Measurements from ENCODE around the gene RICTOR. TPM values are rescaled to one million over a fixed set of nuclear protein-coding genes. Genes with fewer than 3 reads are reported as not detected.

RICTOR gene
- total RNA-seq, 2 donors from 2014 or later = 21.5 to 36.8 TPM

DNA sequence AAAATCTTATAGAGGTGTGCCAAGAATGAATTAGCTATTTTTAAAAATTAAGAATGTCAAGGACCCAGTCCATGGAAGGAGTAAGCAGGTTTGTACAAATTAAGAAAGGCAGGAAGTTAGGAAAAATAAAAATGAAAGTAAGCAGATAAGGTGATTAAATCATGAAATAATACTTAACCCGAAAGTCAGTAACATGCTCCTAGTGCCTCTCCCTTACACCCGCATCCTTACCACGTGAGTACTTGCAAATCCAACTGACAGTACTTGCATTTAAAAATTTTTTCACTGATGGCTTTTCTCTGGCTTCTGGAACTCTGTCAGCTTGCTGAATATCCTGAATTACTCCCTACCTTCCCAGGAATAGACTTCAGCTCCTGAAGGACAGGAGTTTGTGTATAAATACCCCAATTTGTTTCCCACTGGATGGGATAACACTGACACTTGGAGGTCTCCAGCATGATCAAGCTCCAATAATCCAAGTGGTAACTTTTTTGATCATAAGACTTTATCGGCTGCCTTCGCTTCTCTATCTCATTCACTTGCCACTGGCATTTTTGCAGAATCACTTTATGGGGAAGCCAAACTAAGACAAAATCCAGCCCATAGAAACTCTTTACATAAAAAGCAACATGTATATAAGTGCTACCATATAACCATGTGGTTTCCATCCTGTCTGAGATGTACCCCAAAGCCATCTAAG is 41.6 kb upstream of the RICTOR start:
- H3K36me3 ChIP-seq = no peaks in the 10 kb centered on the region
- H3K4me1 ChIP-seq (replicated peaks) = no peaks in the 10 kb centered on the region
- no peak overlapping the region for H3K27ac ChIP-seq
- intact Hi-C loops (cut with DNase I) = no loop called here
- DNase-seq (ENCODE audit: low spot score) = no peak
- no peak overlapping the region for H3K4me3 ChIP-seq
- H3K27me3 ChIP-seq (replicated peaks; ENCODE audit: insufficient read depth) = no peaks in the 10 kb centered on the region
- no peaks in the 10 kb centered on the region for H3K9me3 ChIP-seq
- 79% methylated on average over 5 of the region's 5 CpGs for WGBS
- TF ChIP-seq POLR2AphosphoS5 (IDR thresholded peaks at IDR 0.05) (no peak), POLR2A (IDR thresholded peaks at IDR 0.05) (no peak)
- TF ChIP-seq, protein P1, sequence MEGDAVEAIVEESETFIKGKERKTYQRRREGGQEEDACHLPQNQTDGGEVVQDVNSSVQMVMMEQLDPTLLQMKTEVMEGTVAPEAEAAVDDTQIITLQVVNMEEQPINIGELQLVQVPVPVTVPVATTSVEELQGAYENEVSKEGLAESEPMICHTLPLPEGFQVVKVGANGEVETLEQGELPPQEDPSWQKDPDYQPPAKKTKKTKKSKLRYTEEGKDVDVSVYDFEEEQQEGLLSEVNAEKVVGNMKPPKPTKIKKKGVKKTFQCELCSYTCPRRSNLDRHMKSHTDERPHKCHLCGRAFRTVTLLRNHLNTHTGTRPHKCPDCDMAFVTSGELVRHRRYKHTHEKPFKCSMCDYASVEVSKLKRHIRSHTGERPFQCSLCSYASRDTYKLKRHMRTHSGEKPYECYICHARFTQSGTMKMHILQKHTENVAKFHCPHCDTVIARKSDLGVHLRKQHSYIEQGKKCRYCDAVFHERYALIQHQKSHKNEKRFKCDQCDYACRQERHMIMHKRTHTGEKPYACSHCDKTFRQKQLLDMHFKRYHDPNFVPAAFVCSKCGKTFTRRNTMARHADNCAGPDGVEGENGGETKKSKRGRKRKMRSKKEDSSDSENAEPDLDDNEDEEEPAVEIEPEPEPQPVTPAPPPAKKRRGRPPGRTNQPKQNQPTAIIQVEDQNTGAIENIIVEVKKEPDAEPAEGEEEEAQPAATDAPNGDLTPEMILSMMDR (IDR thresholded peaks at IDR 0.05) = no peak

DNA sequence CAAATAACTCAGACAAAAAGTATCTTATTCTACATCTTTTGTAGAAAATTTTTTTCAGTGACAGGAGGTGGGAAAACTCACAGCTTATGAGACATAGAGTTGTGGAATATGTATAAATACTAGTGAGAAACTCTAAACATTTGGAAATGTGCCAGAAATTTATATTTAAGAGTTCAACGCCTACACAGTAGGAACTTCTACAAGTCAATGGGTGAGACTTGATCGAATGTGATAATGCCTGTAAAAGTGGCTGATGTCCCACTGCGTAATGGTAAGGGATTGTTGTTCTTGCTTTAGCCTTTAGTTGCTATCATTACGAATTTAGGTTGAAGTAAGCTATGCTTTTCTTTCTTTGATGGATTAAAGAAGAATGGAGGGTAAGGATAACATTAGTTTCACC is 40.0 kb upstream of the RICTOR start:
- DNase-seq (ENCODE audit: low spot score) = no peak
- no peaks in the 10 kb centered on the region for H3K4me1 ChIP-seq (replicated peaks)
- no peak overlapping the region for H3K4me3 ChIP-seq
- intact Hi-C loops (cut with DNase I) = no loop called here
- H3K27me3 ChIP-seq (replicated peaks; ENCODE audit: insufficient read depth) = no peaks in the 10 kb centered on the region
- TF ChIP-seq, protein P1 (IDR thresholded peaks at IDR 0.05) = no peak
- no peak for TF ChIP-seq POLR2AphosphoS5 (IDR thresholded peaks at IDR 0.05)
- TF ChIP-seq POLR2A (IDR thresholded peaks at IDR 0.05) = no peak
- WGBS = 90% methylated on average over 4 of the region's 4 CpGs
- no peaks in the 10 kb centered on the region for H3K9me3 ChIP-seq
- H3K27ac ChIP-seq = no peak overlapping the region
- H3K36me3 ChIP-seq = no peaks in the 10 kb centered on the region

DNA sequence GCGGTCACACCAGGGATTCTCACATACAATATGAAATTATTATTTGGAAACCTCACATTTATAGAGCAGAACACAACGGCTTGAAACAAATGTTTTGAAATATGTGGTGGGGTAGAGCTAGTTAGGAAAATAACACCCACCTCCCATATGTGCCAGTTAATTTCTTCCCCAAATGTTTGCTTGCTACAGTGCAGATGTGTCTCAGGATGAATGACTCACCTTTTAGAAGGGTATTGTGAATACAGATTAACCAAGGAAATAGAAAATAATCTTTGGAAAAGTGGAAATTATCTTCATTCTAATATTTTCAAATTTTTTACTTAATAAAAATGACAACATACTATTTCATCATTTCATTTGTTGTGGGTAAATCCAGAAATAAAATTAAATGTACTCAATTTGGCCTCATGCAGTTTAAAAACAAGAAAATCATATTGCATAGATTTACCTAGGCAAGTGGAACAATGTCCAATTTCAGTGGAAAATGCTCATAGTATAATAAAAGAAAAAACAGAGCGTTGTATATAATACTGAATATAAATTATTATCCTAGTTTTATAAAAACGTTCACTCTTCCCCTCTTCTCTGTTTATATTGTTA is 39.3 kb upstream of the RICTOR start:
- TF ChIP-seq POLR2A (IDR thresholded peaks at IDR 0.05) (no peak), POLR2AphosphoS5 (IDR thresholded peaks at IDR 0.05) (no peak)
- TF ChIP-seq, protein P1 (IDR thresholded peaks at IDR 0.05) = no peak
- no peaks in the 10 kb centered on the region for H3K27me3 ChIP-seq (replicated peaks; ENCODE audit: insufficient read depth)
- intact Hi-C loops (cut with DNase I) = no loop called here
- DNase-seq (ENCODE audit: low spot score) = no peak
- H3K9me3 ChIP-seq = no peaks in the 10 kb centered on the region
- no peaks in the 10 kb centered on the region for H3K4me1 ChIP-seq (replicated peaks)
- no peak overlapping the region for H3K4me3 ChIP-seq
- 82% methylated on average over 4 of the region's 4 CpGs for WGBS
- H3K36me3 ChIP-seq = no peaks in the 10 kb centered on the region
- no peak overlapping the region for H3K27ac ChIP-seq

DNA sequence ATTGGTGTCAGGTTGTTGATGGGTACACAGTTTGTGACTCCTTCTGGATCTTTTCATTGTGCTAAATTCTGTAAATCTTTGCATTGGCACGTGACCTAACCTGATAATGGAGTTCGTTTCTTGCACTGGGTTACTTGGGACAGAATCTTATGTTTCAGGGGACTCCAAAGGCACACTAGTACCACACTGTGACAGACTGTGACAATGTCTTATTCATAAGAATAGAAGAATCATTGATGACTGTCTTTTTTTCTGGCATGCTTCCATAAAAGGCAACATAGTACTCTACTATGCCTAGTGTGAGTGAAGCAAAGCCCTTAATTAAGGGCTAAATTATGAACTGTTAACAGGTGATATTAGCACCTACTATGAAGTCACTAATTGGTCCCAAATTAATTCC is 35.4 kb upstream of the RICTOR start:
- no peak for TF ChIP-seq POLR2AphosphoS5 (IDR thresholded peaks at IDR 0.05)
- TF ChIP-seq, protein P1 (IDR thresholded peaks at IDR 0.05) = no peak
- TF ChIP-seq POLR2A (IDR thresholded peaks at IDR 0.05) = no peak
- WGBS = 63% methylated on average over 2 of the region's 2 CpGs
- H3K27me3 ChIP-seq (replicated peaks; ENCODE audit: insufficient read depth) = no peaks in the 10 kb centered on the region
- intact Hi-C loops (cut with DNase I) = no loop called here
- no peak overlapping the region for H3K27ac ChIP-seq
- H3K4me1 ChIP-seq (replicated peaks) = no peaks in the 10 kb centered on the region
- H3K9me3 ChIP-seq = no peaks in the 10 kb centered on the region
- DNase-seq (ENCODE audit: low spot score) = no peak
- no peaks in the 10 kb centered on the region for H3K36me3 ChIP-seq
- no peak overlapping the region for H3K4me3 ChIP-seq

DNA sequence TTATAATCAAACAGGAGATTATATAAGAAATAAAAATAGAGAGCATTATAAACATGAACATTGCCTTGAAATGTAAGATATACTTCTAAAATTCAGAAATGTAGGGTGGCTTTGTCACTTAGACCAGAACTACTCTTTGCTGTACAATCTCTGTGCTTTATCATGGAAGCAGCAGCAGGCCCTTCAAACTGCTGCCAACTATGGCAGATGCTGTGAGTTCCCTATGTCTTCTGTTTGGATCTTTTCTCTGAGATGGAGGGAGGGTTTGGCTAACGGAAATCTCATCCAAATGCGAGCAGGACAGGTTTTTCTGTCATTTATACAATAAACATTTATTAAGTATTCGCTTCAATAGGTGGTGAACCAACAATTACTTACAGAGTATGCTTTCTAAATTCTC is 34.8 kb upstream of the RICTOR start:
- 60% methylated on average over 3 of the region's 3 CpGs for WGBS

More for the DNA sequence above, 34.8 kb upstream of the RICTOR start:
- Histone ChIP-seq H3K36me3 (no peaks in the 10 kb centered on the region), H3K4me1 (replicated peaks) (no peaks in the 10 kb centered on the region), H3K4me3 (no peak overlapping the region), H3K27ac (no peak overlapping the region), H3K27me3 (replicated peaks; ENCODE audit: insufficient read depth) (no peaks in the 10 kb centered on the region), H3K9me3 (no peaks in the 10 kb centered on the region)
- intact Hi-C loops (cut with DNase I) = no loop called here
- TF ChIP-seq, protein P1 (IDR thresholded peaks at IDR 0.05) = no peak
- DNase-seq (ENCODE audit: low spot score) = no peak
